ENCODE data around the gene CNOT8. TPM values are rescaled to one million over a fixed set of nuclear protein-coding genes. Genes with fewer than 3 reads are reported as not detected.

CNOT8 gene
- total and polyA plus RNA-seq, 2 of the 4 experiments (the other 2 are of a cell fraction), result 41.4 to 49.1 TPM

- H3K18ac ChIP-seq (ENCODE audit: low read depth, low read length), result no peak overlapping the region
- in situ Hi-C loops (cut with MboI; ENCODE audit: low sequenced_read_pairs), result no loop called here
- no peak overlapping the region for H2BK15ac ChIP-seq (ENCODE audit: low read depth, low read length)
- H3K14ac ChIP-seq (replicated peaks; ENCODE audit: low read depth, low read length), result no peak overlapping the region
- BruUV-seq (replicated peaks), result TSS peak; percentile 14
- H3K4me1 ChIP-seq (ENCODE audit: control insufficient read depth, insufficient read depth, low read length), result peaks cover 1% of the 10 kb centered on the region; the same call in 1 of the 2 replicates
- no peak overlapping the region for H3K4ac ChIP-seq (ENCODE audit: low read depth, low read length)
- ChIA-PET CTCF (interaction anchor here (0.6 kb wide), 1 partner anchor 20 kb away, joined by 3 read pairs; no protein-coding TSS in a partner anchor), POLR2A (ENCODE audit: unreplicated experiment) (no interaction called here)
- WGBS, 2 experiments (ENCODE audit: extremely low coverage in 2 of 2, insufficient read length in 1 of 2), result no CpG with 5 or more reads among the region's 4 CpGs
- no peak overlapping the region for H4K8ac ChIP-seq (ENCODE audit: low read depth in 2 of 2, low read length in 2 of 2)
- H4K91ac ChIP-seq (ENCODE audit: insufficient read depth, low read depth, low read length), result no peak overlapping the region
- ATAC-seq (ENCODE audit: low read depth) (no peak), DNase-seq (no peak)
- H2BK5ac ChIP-seq (ENCODE audit: low read depth, low read length, poor library complexity, severe bottlenecking), result peak overlapping the region; percentile 68
- 0 out of 2 replicates have a peak overlapping the region, but pooled peaks have one; percentile 61 for H3K4me3 ChIP-seq (ENCODE audit: insufficient read depth, low read depth, low read length)
- H2AK5ac ChIP-seq (ENCODE audit: low read depth, low read length), result no peak overlapping the region
- intact Hi-C loops (cut with micrococcal nuclease), result loop anchor here (2.0 kb wide), 1 partner anchor 210 kb away; no protein-coding TSS in a partner anchor
- peaks cover 21% of the 10 kb centered on the region for H4K20me1 ChIP-seq (ENCODE audit: insufficient read depth, low read length)
- no peaks in the 10 kb centered on the region for H3K9me1 ChIP-seq (ENCODE audit: insufficient read depth, low read length)
- peak overlapping the region; percentile 68; the same call in 1 of the 2 replicates for H3K9ac ChIP-seq (ENCODE audit: low read depth, low read length)
- peak overlapping the region; percentile 85 for H3K4me2 ChIP-seq (ENCODE audit: low read depth, low read length)
- peaks cover 14 to 44% of the 10 kb centered on the region in 2 experiments for H3K79me1 ChIP-seq (ENCODE audit: low read depth in 1 of 2, low read length in 2 of 2)
- H3K9me3 ChIP-seq (ENCODE audit: control insufficient read depth, insufficient read depth, low read length), result no peaks in the 10 kb centered on the region
- no peak overlapping the region for H2AFZ ChIP-seq (replicated peaks; ENCODE audit: low read length, poor library complexity)
- TF ChIP-seq CEBPB (IDR thresholded peaks at IDR 0.05; ENCODE audit: low read depth, low read length) (no peak), SMC3 (IDR thresholded peaks at IDR 0.05; ENCODE audit: low read depth, low read length) (no peak), NFE2L2 (IDR thresholded peaks at IDR 0.05; ENCODE audit: low read depth, low read length) (no peak), MAFK (IDR thresholded peaks at IDR 0.05; ENCODE audit: low read depth, low read length) (no peak), CTCF (conservative IDR thresholded peaks at IDR 0.05; ENCODE audit: low read depth, low read length) (no peak), RAD21 (IDR thresholded peaks at IDR 0.05; ENCODE audit: low read length) (no peak), MXI1 (IDR thresholded peaks at IDR 0.05; ENCODE audit: borderline replicate concordance, low read depth, low read length) (no peak), FOS (IDR thresholded peaks at IDR 0.05; ENCODE audit: low read depth, low read length) (no peak), BHLHE40 (IDR thresholded peaks at IDR 0.05; ENCODE audit: low read depth, low read length) (no peak), POLR2A (IDR thresholded peaks at IDR 0.05; ENCODE audit: low read depth, low read length) (no peak), MAZ (IDR thresholded peaks at IDR 0.05; ENCODE audit: borderline replicate concordance, low read depth, low read length) (no peak), RCOR1 (IDR thresholded peaks at IDR 0.05; ENCODE audit: insufficient replicate concordance, low read length) (no peak), CHD1 (IDR thresholded peaks at IDR 0.05; ENCODE audit: low read depth, low read length) (no peak), RFX5 (IDR thresholded peaks at IDR 0.05; ENCODE audit: low read depth, low read length) (no peak)
- TF ChIP-seq, protein P1, sequence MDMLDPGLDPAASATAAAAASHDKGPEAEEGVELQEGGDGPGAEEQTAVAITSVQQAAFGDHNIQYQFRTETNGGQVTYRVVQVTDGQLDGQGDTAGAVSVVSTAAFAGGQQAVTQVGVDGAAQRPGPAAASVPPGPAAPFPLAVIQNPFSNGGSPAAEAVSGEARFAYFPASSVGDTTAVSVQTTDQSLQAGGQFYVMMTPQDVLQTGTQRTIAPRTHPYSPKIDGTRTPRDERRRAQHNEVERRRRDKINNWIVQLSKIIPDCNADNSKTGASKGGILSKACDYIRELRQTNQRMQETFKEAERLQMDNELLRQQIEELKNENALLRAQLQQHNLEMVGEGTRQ (IDR thresholded peaks at IDR 0.05; ENCODE audit: low read depth, low read length), result no peak
- TF ChIP-seq, protein P2, sequence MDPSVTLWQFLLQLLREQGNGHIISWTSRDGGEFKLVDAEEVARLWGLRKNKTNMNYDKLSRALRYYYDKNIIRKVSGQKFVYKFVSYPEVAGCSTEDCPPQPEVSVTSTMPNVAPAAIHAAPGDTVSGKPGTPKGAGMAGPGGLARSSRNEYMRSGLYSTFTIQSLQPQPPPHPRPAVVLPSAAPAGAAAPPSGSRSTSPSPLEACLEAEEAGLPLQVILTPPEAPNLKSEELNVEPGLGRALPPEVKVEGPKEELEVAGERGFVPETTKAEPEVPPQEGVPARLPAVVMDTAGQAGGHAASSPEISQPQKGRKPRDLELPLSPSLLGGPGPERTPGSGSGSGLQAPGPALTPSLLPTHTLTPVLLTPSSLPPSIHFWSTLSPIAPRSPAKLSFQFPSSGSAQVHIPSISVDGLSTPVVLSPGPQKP (IDR thresholded peaks at IDR 0.05; ENCODE audit: borderline replicate concordance, low read depth, low read length), result no peak
- peaks cover 9% of the 10 kb centered on the region for H3K36me3 ChIP-seq (ENCODE audit: control insufficient read depth, insufficient read depth, low read length)
- H2AK9ac ChIP-seq (replicated peaks; ENCODE audit: low read depth, low read length, poor library complexity), result no peak overlapping the region
- no peak overlapping the region for H3K56ac ChIP-seq (ENCODE audit: extremely low read depth, insufficient read depth, low read length)
- H2BK20ac ChIP-seq (ENCODE audit: low read depth, low read length), result no peak overlapping the region
- no peaks in the 10 kb centered on the region for H3K27me3 ChIP-seq (ENCODE audit: control insufficient read depth, insufficient read depth, low read length)
- H2BK120ac ChIP-seq (ENCODE audit: low read depth, low read length), result no peak overlapping the region
- no peak overlapping the region for H3K27ac ChIP-seq (ENCODE audit: insufficient read depth, low read length)
- H3K23ac ChIP-seq (ENCODE audit: low read depth, low read length), result no peak overlapping the region; the same call in 1 of the 2 replicates
- dilution Hi-C loops (cut with HindIII; ENCODE audit: low sequenced_read_pairs, unreplicated experiment), result no loop called here
- H4K5ac ChIP-seq (ENCODE audit: low read depth, low read length), result no peak overlapping the region
These were observed 2.3 kb downstream of the CNOT8 start for GRCh38 chr5:154860765-154861164.

Measured in IMR-90 (cell line).